ENCODE measurements around the gene CLASP2. TPM values are rescaled to one million over a fixed set of nuclear protein-coding genes. Genes with fewer than 3 reads are reported as not detected.

The CLASP2 gene
- polyA plus RNA-seq, 3 donors: 10.1 to 16.1 (median 13.9) TPM

DNA sequence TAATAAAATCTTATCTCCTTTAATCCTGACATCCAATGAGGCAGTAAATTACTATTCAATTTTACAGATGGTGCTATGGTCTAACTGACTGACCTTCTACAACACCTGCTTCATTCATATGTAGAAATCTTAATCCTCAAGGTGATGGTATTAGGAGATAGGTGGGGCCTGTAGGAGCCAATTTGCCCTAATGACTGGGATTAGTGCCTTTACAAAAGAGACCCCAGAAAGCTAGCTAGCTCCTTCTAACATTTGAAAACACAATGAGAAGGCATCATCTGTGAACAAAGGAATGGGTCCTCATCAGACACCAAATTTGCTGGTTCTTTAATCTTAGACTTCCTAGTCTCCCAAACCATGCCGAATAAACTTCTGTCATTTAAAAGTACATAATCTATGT lies 140.5 kb downstream of the CLASP2 start:
- H3K9me3 Mint-ChIP-seq: no peaks in the 10 kb centered on the region

DNA sequence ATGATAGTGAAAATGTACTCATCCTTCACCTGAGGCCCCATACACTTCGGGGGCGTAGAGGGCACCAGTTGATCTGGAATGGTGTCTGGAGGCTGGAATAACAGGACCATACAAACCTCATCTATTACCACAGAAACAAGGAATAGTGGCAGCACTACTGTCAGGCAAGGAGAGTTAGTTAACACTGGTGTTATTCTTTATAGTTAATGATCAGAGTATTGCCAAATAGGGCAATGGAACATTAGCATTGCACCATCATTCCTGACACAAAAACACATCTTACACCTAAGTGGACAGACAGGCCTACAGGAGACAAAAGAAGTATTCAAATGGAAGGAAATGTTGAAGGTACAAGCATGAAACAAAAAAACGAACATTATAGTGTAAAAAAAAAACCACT lies 140.9 kb downstream of the CLASP2 start:
- TF ChIP-seq, protein P1, sequence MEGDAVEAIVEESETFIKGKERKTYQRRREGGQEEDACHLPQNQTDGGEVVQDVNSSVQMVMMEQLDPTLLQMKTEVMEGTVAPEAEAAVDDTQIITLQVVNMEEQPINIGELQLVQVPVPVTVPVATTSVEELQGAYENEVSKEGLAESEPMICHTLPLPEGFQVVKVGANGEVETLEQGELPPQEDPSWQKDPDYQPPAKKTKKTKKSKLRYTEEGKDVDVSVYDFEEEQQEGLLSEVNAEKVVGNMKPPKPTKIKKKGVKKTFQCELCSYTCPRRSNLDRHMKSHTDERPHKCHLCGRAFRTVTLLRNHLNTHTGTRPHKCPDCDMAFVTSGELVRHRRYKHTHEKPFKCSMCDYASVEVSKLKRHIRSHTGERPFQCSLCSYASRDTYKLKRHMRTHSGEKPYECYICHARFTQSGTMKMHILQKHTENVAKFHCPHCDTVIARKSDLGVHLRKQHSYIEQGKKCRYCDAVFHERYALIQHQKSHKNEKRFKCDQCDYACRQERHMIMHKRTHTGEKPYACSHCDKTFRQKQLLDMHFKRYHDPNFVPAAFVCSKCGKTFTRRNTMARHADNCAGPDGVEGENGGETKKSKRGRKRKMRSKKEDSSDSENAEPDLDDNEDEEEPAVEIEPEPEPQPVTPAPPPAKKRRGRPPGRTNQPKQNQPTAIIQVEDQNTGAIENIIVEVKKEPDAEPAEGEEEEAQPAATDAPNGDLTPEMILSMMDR (IDR thresholded peaks at IDR 0.05): no peak
- Mint-ChIP-seq H3K4me3 (no peak overlapping the region), H3K27me3 (ENCODE audit: low read depth in 3 of 3) (no peaks in the 10 kb centered on the region), H3K4me1 (peaks cover 14% of the 10 kb centered on the region), H3K27ac (no peak overlapping the region), H3K36me3 (peaks cover 32 to 42% of the 10 kb centered on the region in 2 donors), H3K9me3 (no peaks in the 10 kb centered on the region)
- Histone ChIP-seq H3K36me3 (replicated peaks in 1 of 2; ENCODE audit: control insufficient read depth in 1 of 2, insufficient read depth in 2 of 2, low read length in 2 of 2) (peaks cover 35 to 56% of the 10 kb centered on the region in 2 donors), H3K9ac (ENCODE audit: insufficient read depth, low read length, poor library complexity, severe bottlenecking) (no peak overlapping the region), H3K27me3 (ENCODE audit: control insufficient read depth in 2 of 2, insufficient read depth in 2 of 2, low read length in 2 of 2) (no peaks in the 10 kb centered on the region), H2AFZ (ENCODE audit: insufficient read depth, low read depth, low read length, poor library complexity, severe bottlenecking) (no peak overlapping the region), H3K27ac (ENCODE audit: low read depth in 1 of 2, low read length in 2 of 2) (no peak overlapping the region), H3K4me3 (replicated peaks in 1 of 3; ENCODE audit: low read depth in 2 of 3, low read length in 3 of 3) (no peak overlapping the region), H3K9me3 (replicated peaks in 1 of 2; ENCODE audit: control insufficient read depth in 1 of 2, insufficient read depth in 1 of 2, low read length in 2 of 2) (no peaks in the 10 kb centered on the region), H3K4me2 (replicated peaks; ENCODE audit: extremely low read depth, low read length, poor library complexity, severe bottlenecking) (no peak overlapping the region), H4K20me1 (ENCODE audit: insufficient read depth, low read length) (no peaks in the 10 kb centered on the region), H3K4me1 (ENCODE audit: control insufficient read depth in 1 of 2, insufficient read depth in 2 of 2, low read length in 2 of 2) (peaks cover 7 to 17% of the 10 kb centered on the region in 2 donors), H3K79me2 (ENCODE audit: insufficient read depth, low read length) (no peaks in the 10 kb centered on the region)
- intact Hi-C loops (cut with micrococcal nuclease): no loop called here
- no CpG with 5 or more reads among the region's 3 CpGs for WGBS (ENCODE audit: insufficient coverage)
- no peak for DNase-seq

More for the DNA sequence above, 140.5 kb downstream of the CLASP2 start:
- H3K4me2 ChIP-seq (replicated peaks; ENCODE audit: extremely low read depth, low read length, poor library complexity, severe bottlenecking): no peak overlapping the region
- no peak overlapping the region for H3K27ac ChIP-seq (ENCODE audit: low read depth in 1 of 2, low read length in 2 of 2)
- no peak for DNase-seq
- TF ChIP-seq, protein P1 (IDR thresholded peaks at IDR 0.05): no peak
- Mint-ChIP-seq H3K4me1 (peaks cover 14% of the 10 kb centered on the region), H3K27me3 (ENCODE audit: low read depth in 3 of 3) (peaks cover 0 to 2% (median 0%) of the 10 kb centered on the region in 3 donors), H3K36me3 (peaks cover 36 to 44% of the 10 kb centered on the region in 2 donors), H3K27ac (no peak overlapping the region), H3K4me3 (no peak overlapping the region)
- no peaks in the 10 kb centered on the region for H3K27me3 ChIP-seq (ENCODE audit: control insufficient read depth in 2 of 2, insufficient read depth in 2 of 2, low read length in 2 of 2)
- peaks cover 7 to 17% of the 10 kb centered on the region in 2 donors for H3K4me1 ChIP-seq (ENCODE audit: control insufficient read depth in 1 of 2, insufficient read depth in 2 of 2, low read length in 2 of 2)
- H3K79me2 ChIP-seq (ENCODE audit: insufficient read depth, low read length): no peaks in the 10 kb centered on the region
- no peaks in the 10 kb centered on the region for H4K20me1 ChIP-seq (ENCODE audit: insufficient read depth, low read length)
- no peaks in the 10 kb centered on the region for H3K9me3 ChIP-seq (replicated peaks in 1 of 2; ENCODE audit: control insufficient read depth in 1 of 2, insufficient read depth in 1 of 2, low read length in 2 of 2)
- intact Hi-C loops (cut with micrococcal nuclease): no loop called here
- H3K36me3 ChIP-seq (replicated peaks in 1 of 2; ENCODE audit: control insufficient read depth in 1 of 2, insufficient read depth in 2 of 2, low read length in 2 of 2): peaks cover 35 to 57% of the 10 kb centered on the region in 2 donors
- H3K9ac ChIP-seq (ENCODE audit: insufficient read depth, low read length, poor library complexity, severe bottlenecking): no peak overlapping the region
- no peak overlapping the region for H3K4me3 ChIP-seq (replicated peaks in 1 of 3; ENCODE audit: low read depth in 2 of 3, low read length in 3 of 3)
- no peak overlapping the region for H2AFZ ChIP-seq (ENCODE audit: insufficient read depth, low read depth, low read length, poor library complexity, severe bottlenecking)
- no CpG with 5 or more reads among the region's 1 CpG for WGBS (ENCODE audit: insufficient coverage)
